Measurements from ENCODE around the gene TRAF6.

DNA sequence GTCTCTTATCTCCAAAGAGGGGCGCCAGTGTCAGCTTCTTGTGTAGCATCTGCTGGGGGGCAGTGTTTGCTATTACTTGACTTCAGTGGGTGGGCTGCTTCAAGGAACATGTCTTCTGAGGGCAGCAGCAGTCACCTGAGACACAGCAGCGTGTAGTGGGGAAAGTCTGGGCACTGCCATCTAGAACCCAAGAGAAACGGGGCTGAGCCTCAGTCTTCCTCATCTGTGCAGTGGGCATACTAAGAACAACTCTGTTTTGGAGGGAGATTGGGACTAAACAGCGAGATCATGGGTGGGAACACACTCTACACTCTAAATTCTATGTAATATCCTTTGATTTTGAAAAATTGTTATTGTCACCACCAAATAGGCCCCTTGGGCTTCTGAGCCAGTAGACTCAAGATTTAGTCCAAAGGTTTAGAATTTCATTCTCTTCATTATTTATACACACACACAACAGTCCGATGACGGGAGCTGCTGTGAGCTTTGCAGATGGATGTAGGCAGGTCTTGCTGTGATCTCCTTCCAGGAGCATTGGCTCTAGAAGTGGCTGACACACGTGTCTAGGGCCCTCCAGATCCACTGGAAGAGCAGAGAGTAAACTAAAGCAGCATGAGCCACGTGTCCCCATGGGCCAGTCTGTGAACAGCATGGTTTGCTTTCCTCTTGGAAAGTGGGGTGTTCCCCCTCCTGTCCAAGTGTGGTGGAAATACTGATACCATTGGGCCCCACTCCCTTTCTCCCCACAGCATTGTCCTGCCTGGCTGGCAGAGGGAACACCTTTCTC, 51.8 kb downstream of the TRAF6 start:
- TF ChIP-seq POLR2A (IDR thresholded peaks at IDR 0.05) (no peak), EP300 (IDR thresholded peaks at IDR 0.05) (no peak)
- TF ChIP-seq, protein P1, sequence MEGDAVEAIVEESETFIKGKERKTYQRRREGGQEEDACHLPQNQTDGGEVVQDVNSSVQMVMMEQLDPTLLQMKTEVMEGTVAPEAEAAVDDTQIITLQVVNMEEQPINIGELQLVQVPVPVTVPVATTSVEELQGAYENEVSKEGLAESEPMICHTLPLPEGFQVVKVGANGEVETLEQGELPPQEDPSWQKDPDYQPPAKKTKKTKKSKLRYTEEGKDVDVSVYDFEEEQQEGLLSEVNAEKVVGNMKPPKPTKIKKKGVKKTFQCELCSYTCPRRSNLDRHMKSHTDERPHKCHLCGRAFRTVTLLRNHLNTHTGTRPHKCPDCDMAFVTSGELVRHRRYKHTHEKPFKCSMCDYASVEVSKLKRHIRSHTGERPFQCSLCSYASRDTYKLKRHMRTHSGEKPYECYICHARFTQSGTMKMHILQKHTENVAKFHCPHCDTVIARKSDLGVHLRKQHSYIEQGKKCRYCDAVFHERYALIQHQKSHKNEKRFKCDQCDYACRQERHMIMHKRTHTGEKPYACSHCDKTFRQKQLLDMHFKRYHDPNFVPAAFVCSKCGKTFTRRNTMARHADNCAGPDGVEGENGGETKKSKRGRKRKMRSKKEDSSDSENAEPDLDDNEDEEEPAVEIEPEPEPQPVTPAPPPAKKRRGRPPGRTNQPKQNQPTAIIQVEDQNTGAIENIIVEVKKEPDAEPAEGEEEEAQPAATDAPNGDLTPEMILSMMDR (IDR thresholded peaks at IDR 0.05) = no peak
